Smooth muscle cell of the brain vasculature (primary cell): ENCODE results near the gene MAPK9.
"Not testable (repeated sequence)": the region's sequence is repeated elsewhere in the genome, so short reads cannot be mapped to it uniquely, and the experiment has no call there.

Source experiments
- DNase-seq: peaks from one replicate; pipeline ENCODE4 v3.0.0-alpha.2; 2012; ENCODE audit warnings: low read depth, low spot score

Gene MAPK9

GRCh38 chr5:180326989-180327565 lies 35.2 kb upstream of the MAPK9 start:
- no peak for DNase-seq

DNA sequence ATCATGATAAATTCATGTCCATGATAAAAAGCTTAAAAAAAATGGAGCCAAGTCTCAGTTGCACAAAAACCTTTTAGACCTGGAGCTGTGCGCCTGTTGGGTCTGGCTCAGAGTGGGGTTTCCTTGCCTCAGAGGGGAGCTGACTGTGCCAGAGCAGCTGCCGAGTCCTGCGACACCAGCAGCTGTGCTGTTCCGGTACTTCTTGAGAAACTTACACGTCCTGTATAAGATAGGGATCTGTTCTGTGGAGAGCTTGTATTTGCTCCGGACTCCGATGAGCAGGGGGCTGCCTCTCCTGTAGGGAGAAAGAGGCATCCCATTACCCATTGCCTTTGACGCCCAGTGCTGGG lies 32.7 kb upstream of the MAPK9 start:
- DNase-seq = no peak

DNA sequence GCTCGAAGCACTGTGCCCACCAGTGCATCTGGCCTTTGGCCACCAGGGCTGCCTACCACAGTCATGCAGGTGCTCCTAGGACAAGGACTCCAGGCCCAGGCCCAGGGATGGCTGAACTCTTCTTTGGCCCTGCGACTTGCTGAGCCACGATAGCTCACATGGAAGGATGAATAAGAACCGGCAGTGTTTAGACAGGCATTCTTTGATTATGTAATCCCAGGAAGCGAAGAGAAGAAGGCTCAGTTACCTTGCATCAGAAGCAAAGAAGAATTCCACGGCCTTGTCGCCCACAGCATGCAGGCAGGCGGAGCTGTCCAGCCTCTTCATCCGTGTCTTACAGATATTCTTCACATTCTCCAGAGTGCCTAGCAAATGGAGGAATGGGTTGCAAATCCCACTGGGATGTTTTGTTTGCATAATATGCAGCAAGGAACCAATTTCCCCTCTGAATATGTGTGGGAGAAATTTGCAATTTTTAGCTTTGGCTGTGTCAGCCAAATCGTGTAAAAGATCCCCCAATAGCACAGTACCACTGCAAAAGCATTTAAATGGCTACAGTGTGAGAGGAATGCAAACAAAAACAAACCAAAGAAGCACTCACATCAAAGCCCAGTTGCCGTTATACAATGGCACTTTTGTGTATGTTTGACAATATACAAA lies 32.2 kb upstream of the MAPK9 start:
- no peak for DNase-seq

- DNase-seq = no peak
These were observed 31.3 kb upstream of the MAPK9 start for GRCh38 chr5:180323160-180323559.

DNA sequence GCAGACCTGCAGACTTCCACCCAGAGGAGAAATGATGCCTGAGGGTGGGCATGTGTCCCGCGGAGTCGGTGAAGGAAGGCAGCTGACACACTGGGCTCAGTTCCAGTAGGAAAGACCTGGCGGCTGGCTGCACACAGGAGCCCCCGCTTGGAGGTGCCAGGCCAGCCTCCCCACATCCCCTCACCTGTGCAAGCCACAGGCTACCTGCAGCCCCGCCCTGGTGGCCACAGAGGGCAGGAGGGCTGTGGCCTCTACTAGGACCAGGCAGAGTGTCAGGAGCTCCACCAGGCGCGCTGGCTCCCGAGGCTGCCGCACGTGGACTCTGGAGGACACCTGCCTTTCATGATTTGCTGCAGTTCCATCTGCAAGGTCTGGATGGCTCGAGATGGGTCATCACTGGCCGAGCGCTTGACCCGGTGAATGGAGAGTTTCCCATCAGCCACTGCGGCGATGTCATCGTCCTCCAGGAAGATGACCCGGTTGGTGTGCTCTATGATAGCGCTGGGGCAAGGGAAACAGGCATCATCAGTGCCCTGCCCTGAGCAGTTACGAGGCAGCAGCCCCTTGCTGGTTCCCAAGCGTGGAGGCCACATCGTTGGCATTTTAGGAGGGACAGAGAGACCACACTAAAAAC lies 26.7 kb upstream of the MAPK9 start:
- DNase-seq = no peak

- no peak for DNase-seq
These were observed 24.7 kb upstream of the MAPK9 start for GRCh38 chr5:180316586-180316985.

DNA sequence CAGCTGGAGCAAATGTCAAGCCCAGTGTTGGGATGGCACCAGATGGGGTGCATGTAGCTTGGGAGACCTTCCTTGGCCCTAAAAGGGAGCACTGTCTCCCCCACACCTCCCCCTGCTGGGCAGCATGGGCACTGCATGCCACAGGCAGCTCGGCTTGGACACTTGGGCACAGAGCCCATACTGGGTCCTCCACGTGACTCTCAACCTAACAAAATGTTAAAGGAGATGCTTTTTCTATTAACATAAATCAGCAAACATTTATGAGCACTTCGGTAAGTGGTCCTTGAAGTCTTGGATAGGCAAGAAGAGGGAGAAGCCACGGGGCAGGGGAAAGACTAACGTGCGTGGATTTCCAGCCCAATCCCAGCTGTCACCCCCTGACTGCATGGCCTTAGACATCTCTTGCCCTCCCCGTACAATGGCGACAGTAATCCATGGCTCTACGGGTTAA lies 23.9 kb upstream of the MAPK9 start:
- DNase-seq = no peak

GRCh38 chr5:180313677-180314505 lies 22.0 kb upstream of the MAPK9 start:
- no peak for DNase-seq

- no peak for DNase-seq
These were observed 19.3 kb upstream of the MAPK9 start for GRCh38 chr5:180311216-180311615.

GRCh38 chr5:180306796-180307195 lies 14.9 kb upstream of the MAPK9 start:
- DNase-seq = no peak

- DNase-seq = no peak
These were observed 13.6 kb upstream of the MAPK9 start for GRCh38 chr5:180305481-180305880.

GRCh38 chr5:180304431-180305375 lies 12.8 kb upstream of the MAPK9 start:
- no peak for DNase-seq

DNA sequence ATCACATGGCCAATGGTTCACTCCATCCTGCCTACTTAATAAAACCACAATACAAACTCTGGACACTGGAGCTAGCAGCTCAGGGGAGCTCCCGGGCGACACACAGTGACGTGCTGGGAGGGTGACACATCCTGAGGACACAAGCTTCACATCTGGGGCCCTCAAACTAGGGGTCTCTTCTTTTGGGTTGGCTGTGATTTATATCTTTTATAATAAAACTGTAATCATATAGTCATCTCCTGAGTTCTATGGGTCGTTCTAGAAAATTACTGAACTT lies 12.1 kb upstream of the MAPK9 start:
- DNase-seq = no peak

DNA sequence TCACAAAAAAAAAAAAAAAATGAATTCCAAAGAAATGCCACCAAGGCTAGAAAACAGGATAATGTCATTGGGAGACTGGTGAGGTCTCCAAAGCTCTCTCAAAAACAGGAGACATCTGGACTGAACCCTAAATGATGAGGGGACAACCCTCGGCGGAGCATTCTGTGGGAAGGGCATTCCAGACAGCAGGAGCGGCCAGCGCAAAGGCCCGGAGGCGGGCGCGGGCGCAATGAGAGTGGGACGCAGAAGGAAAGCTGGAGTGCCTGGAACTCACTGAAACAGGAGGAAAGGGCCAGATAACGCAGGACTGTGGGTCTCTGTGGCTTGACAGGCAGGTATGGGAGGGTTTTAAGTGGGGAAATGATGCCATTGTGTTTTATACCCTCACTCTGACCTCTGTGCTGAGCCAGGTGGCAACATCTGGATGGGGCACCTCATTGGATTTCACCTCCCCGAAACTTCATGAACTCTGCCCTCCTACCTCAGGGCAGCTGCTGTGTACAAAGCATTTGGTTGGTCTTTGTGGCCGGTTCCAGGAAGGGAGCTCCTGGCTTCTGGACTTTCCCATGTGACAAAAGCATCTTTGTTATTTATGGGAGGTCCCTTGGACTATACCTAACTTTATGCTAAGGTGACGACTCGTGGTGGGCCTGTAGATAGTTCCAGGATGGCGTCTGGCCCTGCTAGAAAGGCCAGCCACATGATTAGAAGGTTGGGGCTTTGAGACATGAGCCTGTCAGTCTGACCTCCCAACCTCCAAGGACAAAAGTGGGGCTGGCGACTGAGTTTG lies 11.5 kb upstream of the MAPK9 start:
- DNase-seq = no peak

GRCh38 chr5:180302256-180302655 lies 10.4 kb upstream of the MAPK9 start:
- no peak for DNase-seq

GRCh38 chr5:180301253-180301652 lies 9.4 kb upstream of the MAPK9 start:
- DNase-seq = no peak

DNA sequence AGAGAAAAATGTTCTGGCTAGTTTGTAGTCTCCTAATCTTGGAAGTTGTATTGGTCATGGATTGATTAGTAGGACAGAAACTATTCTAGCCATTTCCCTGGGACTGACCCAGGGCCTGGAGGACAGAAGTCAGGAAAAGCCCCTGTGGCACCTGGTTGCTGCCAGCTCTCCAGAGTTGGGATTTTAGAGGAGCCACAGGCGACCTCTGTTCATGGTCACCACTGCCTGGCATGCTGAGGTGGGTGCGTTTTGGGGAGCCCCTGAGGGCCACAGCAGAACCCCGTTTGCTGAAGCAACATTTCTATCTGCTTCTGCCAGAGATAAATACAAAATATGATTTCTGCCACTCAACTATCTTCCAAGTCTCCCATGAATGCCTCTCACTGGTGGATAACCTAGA lies 7.6 kb upstream of the MAPK9 start:
- no peak for DNase-seq

DNA sequence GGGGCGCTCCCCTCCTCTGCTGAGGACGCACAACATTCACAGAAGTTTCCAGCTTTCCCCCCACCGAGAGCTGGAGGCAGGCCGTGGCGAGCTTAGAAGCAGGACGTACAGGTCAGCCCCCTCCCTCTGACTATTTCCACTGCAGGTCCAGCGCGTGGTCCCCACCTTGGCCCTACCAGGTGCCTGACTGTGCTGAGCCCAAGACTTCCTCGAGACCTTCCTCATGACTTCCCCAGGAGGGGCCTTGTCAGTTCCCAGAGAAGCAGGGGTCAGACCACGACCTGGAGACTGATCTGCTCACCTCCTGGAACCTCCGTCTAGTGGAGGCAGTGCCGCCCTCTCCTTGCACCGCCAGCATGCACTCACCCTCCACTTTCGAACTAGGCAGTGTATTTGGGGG lies 7.1 kb upstream of the MAPK9 start:
- not testable (repeated sequence) for DNase-seq

- DNase-seq = no peak
These were observed 5.9 kb upstream of the MAPK9 start for GRCh38 chr5:180297587-180298282.

GRCh38 chr5:180296771-180297170 lies 4.9 kb upstream of the MAPK9 start:
- DNase-seq = no peak
